Measurements from ENCODE around the gene TMEM87A.

The TMEM87A gene

GRCh38 chr15:42175671-42176070 is 97.6 kb downstream of the TMEM87A start:
- Histone ChIP-seq H3K27ac (ENCODE audit: extremely low read depth, low read depth, low read length) (no peak overlapping the region), H3K36me3 (ENCODE audit: control insufficient read depth in 2 of 2, insufficient read depth in 1 of 2, low read length in 2 of 2) (peaks cover 5 to 70% of the 10 kb centered on the region in 2 experiments), H3K9me3 (ENCODE audit: control insufficient read depth, insufficient read depth, low read depth, low read length) (no peaks in the 10 kb centered on the region), H3K4me1 (ENCODE audit: control insufficient read depth, insufficient read depth, low read length) (no peaks in the 10 kb centered on the region), H3K4me3 (ENCODE audit: low read depth, low read length) (no peak overlapping the region)
- ChIA-PET CTCF (no interaction called here), POLR2A (no interaction called here)
- TF ChIP-seq ZNF548 (tag by site-specific recombination; IDR thresholded peaks at IDR 0.05) = no peak
- no peak for TF ChIP-seq ZNF184 (tag by site-specific recombination; IDR thresholded peaks at IDR 0.05)
- TF ChIP-seq KLF16 (tag by site-specific recombination; IDR thresholded peaks at IDR 0.05) = no peak
- TF ChIP-seq ZNF658 (tag by site-specific recombination; IDR thresholded peaks at IDR 0.05) = no peak
- no peak for TF ChIP-seq ZBTB11 (tag by site-specific recombination; conservative IDR thresholded peaks at IDR 0.05; ENCODE audit: low read depth)
- no peak for TF ChIP-seq ZXDB (tag by site-specific recombination; IDR thresholded peaks at IDR 0.05)
- no peak for TF ChIP-seq ZNF670 (tag by site-specific recombination; IDR thresholded peaks at IDR 0.05; ENCODE audit: low read depth)
- TF ChIP-seq ZNF785 (tag by site-specific recombination; IDR thresholded peaks at IDR 0.05) = no peak
- no peak for TF ChIP-seq ZNF10 (tag by site-specific recombination; IDR thresholded peaks at IDR 0.05)
- no peak for TF ChIP-seq KLF10 (tag by site-specific recombination; IDR thresholded peaks at IDR 0.05)
- TF ChIP-seq ZNF623 (tag by site-specific recombination; IDR thresholded peaks at IDR 0.05) = no peak
- no peak for TF ChIP-seq ZBTB49 (tag by site-specific recombination; IDR thresholded peaks at IDR 0.05; ENCODE audit: low read depth)
- TF ChIP-seq SCRT2 (tag by site-specific recombination; IDR thresholded peaks at IDR 0.05) = no peak
- TF ChIP-seq ZNF626 (tag by site-specific recombination; IDR thresholded peaks at IDR 0.05) = no peak
- no peak for TF ChIP-seq KLF17 (tag by site-specific recombination; IDR thresholded peaks at IDR 0.05)

- no peaks in the 10 kb centered on the region for H3K9me3 ChIP-seq (ENCODE audit: control insufficient read depth, insufficient read depth, low read depth, low read length)
- POLR2A ChIA-PET = no interaction called here
- no peak overlapping the region for H3K4me3 ChIP-seq (ENCODE audit: low read depth, low read length)
- H3K27ac ChIP-seq (ENCODE audit: extremely low read depth, low read depth, low read length) = no peak overlapping the region
- peaks cover 16 to 77% of the 10 kb centered on the region in 2 experiments for H3K36me3 ChIP-seq (ENCODE audit: control insufficient read depth in 2 of 2, insufficient read depth in 1 of 2, low read length in 2 of 2)
- CTCF ChIA-PET = no interaction called here
- TF ChIP-seq ZBTB21 (tag by site-specific recombination; IDR thresholded peaks at IDR 0.05) (no peak), ZNF488 (tag by site-specific recombination; IDR thresholded peaks at IDR 0.05) (no peak), ZNF239 (tag by site-specific recombination; IDR thresholded peaks at IDR 0.05) (no peak), ZBTB7A (tag by site-specific recombination; IDR thresholded peaks at IDR 0.05; ENCODE audit: low read depth) (no peak), ZNF433 (tag by site-specific recombination; IDR thresholded peaks at IDR 0.05; ENCODE audit: low read depth) (no peak), ZNF785 (tag by site-specific recombination; IDR thresholded peaks at IDR 0.05) (no peak)
- H3K4me1 ChIP-seq (ENCODE audit: control insufficient read depth, insufficient read depth, low read length) = no peaks in the 10 kb centered on the region
Observed at GRCh38 chr15:42172475-42172874, 100.8 kb downstream of the TMEM87A start.

Data from HEK293 (cell line).